HG02588 (cell line): ENCODE measurements around the gene FCHSD1.

Source experiments
- ATAC-seq: cut with Tn5 transposase; IDR thresholded peaks from one replicate; pipeline ENCODE4 v1.9.1; 2021; ENCODE audit warnings: mild to moderate bottlenecking, moderate library complexity; ENCODE audit not compliant: unreplicated experiment

FCHSD1 gene

DNA sequence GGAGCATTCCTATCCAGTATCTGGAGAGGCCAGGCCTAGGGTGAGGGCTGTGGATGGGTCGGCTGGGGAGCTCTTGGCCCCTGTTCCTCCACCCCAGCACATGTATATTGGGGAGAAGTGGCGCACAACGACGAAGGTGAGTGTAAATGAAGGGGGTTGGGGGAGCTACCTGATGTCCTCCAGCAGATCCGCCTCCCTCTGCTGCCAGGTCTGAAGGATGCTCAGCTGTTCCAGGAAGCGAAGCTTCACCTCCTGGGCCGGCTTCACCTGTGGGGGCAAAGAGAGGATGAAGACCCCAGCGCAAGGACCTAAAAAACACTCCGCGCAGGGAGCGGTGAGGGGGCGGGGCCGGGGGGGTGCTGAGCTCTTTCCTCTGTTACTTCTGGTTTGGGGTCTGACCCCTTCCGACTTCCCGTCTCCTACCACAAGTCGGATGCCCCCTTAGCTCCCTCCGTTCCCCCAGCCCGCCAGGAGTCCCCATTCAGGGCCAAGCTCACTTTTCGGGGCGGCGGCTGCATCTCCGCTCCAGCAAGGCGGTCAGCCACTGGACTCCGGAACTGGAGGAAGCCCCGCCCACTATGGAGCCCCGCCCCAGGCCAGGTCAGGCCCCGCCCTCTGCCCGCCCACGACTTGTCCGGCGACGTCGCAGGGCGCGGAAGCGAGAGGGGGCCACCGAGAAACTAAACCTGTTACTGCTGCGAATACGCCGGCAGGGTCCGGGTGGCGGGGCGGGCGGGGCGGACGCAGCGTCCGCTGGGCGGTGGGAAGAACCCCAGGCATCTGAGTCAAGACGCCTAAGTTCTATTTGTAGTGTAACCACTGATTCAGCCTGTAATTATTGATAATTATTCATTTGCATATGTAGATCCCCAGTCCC, at the start of gene FCHSD1:
FCHSD1 (minus strand) TSS at position 568 of the 877 bp plus-strand sequence; CDS start at position 518, 50 bp downstream.
- peak; percentile 94 for ATAC-seq

DNA sequence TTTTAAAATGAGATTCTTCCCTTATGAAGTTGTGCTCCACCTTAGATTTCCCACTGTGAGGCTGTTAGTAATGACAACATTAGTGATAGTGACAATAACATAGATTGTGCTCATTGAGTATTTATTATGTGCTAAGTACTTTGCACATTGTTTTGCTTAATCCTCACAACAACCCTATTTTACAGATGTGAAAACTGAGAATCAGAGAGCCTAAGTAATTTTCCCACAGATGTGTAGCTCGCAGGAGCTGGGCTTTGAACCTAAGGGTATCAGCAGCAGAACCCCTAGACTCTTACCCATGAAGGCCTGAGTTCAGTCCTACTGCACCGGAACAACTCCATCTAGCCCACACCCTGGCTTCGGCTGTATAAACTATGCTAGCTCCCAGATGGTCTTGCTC, 46.4 kb upstream of the FCHSD1 start:
- ATAC-seq, result no peak

DNA sequence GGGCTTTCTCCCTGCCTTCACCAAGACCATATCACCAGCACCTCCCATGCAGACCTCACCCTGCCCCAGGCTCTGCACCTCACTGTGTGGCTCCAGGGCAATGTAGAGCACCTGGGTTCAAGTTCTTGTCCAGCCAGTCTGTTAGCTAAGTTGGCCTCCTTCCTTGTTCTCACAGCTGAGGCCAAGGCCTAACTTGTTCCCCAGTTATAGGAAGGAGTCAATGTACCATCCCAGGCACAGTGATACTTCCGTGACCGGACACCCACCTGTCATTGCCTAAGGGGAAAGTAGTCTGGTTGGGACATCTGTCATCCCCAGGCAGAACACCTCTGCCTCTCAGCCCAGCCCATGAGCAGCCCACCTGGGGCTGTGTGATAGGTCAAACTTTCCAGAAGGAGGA, 45.2 kb upstream of the FCHSD1 start:
- no peak for ATAC-seq

DNA sequence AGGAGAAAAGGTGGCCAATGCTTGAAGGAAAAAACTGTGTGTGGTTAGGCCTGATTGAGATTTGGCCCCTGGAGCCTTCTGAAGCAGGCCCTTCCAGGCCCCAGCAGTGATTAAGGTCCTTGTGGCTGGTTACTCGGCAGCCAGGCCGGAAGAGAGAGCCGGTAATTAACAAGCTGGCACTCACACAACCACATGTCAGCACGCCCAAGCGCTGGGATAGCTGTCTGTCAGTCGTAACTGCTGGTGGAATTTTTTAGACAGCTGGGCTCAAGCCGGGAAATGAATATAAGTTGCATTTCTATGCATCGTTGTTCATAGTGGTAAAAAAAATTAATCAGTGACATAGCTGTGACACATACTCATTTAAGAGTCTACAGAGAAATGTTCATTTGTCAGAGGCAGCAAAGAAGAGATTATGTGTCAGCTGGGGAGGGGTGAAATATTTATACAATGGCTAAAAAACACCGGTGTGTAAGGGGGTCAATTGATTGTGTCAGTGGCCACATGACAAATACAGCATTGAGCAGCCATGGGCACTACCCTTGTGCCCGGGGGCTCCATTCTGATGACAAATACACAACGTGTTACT, 44.5 kb upstream of the FCHSD1 start:
- no peak for ATAC-seq

DNA sequence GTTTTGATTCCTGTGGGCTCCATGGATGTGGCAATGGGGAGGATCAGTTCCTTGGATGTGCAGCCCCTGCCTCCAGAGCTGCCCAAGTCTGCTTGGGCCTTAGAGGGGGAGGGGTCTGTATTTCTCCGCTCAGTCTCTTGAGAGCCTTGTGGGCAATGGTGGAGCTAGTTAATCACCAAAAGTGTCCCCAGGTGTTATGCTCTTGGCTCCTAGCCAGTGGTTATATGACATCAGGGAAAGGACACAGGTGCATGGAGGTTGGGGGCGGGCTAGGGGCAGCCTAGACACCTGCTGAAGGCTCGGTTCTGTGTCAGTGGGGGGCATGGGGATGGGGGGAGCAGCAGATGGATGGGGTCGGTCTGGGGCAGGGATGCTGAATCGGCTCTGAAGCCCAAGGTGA, 43.3 kb upstream of the FCHSD1 start:
- ATAC-seq, result no peak

DNA sequence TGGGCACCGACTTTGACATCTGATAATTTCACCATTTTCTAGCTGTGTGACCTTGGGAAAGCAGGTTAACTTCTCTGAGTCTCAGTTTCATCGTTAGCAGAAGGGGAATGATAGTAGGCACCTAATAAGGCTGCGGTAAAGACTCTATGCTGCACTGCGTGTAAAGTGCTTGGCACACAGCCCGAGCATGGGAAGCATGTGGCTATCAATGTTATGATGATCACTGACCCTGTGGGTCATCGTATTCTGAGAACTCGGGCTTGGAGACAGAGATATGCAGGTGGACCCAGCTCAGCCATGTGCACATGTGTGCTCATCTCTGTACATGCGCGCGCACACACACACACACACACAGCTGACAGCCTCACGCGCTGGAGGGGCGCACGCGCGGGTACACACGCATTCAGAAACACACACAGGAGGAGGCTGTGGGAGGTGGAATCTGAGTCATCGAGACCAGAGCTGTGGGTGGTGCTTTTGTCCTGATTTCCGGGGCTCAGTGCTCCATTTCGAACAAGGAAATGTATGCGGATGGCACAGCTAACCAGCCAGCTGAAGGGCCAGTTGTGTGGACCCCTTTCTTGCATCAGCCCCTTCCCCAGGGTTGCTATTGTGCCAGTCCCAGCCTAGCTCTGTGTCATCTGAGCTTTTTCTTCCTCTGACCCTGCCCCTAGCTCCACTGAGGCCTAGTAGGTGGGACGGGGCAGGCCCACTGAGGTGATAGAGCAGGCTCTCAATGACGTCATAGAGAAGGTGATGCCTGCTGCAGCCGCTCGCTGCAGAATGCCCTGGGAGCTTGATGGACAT, 41.9 kb upstream of the FCHSD1 start:
- no peak for ATAC-seq

DNA sequence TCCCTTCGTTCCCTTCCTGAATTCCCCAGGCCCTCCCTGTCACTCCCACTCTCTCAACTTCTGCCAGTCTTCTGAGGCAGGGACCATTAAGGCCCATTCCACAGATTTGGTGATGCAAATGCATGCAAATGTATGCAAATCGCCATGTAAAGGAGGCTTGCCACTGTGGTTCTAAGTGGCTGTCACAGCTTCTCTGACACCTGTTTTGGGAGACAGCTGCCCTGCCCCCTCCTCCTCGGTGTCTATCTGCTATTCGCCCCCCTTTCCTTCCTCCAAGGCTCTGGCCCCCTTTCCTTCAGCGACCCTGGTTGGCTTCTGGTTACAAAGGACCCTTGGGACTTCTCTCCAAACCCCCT, 41.3 kb upstream of the FCHSD1 start:
- no peak for ATAC-seq

DNA sequence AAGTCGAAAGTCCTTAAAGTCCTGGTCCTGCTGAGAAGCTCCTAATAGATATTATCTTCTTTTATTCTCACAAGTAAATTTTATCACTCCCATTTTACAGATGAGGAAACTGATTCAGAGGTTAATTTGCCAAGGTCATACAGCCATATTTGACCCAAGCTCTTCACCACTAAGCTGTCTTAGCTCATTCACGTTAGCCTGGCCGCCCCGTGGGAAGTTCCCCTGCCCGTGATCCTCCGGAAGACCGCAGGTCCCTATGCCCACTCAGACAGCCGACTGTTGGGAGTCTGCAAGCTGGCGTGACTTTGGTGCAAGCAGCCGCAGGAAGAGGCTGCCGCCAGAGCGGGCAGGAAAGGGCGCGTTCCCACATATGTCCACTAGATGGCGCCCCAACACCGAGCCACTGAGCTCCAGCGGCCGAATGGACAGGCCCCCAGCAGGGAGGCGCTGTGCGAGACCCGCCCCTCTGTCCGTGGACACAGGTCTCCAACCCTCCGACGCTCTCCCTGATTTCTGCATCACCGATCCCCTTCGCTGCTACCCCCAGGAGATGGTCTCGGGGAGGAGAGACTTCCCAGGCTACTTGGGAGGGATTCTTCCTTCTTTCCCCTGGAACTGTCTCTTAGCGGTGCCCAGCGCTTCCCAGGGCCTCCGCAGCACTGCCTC, 40.8 kb upstream of the FCHSD1 start:
- ATAC-seq, result peak; percentile 89

DNA sequence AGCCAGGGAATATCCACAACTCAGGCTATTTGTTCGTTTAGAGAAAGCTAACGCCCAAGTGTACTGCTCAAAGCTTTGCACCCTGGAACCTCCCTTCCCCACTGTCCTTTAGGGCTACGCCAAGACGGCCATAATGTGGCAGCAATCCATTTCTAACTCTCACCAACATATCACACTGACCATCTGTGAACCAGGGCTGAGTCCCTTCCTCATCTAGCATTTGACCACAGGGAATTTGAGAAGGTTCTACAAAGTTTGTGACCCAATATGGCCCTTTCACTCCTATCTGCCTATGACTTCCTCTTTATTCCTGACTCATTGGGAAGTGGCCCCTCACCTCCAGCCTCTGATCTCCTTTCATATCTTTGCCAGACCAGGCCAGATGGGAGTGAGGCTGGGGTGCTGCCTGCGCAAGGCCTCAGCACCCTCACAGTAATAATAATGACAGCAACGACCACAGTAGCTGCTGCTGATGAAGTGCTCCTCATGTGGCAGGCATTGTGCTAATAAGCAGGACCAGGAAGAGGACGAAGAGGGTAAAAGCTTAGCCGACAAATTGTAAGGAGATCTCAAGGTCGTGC, 40.2 kb upstream of the FCHSD1 start:
- ATAC-seq, result no peak

DNA sequence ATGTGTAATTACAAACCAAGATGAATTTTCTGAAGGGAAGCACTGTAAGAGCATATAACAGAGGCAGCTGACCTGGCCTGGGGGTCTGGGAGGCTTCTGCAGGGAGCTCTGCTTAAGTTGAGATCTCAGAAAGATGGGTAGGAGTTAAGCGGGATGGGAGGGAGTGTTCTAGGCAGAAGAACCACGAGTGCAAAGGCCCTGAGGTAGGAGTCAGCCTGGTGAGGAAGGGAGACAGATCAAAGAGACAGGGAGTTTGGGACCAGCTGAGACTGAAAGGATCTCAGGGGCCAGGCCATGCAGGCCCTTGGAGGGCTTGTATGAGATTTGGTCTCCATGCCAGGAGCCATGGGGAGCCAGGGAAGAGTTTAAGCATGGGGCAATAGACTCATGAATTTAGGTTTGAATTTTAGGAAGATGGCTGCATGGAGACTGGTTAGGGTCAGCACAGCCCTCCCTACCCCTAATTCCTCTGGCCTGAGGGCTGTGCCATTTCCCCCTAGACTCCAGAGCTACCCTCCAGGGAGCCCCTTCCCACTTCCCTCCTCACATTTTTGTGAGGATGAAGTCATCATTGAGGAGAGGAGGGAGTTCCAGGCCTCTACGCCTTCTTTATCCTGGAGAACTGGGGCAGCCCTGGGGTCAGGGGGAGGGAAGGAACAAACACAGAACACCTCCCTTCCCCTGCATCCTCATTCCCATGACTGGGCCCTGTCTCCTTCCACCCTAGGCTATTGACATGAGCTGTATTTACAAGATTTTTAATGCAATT, 35.6 kb upstream of the FCHSD1 start:
- ATAC-seq, result no peak

DNA sequence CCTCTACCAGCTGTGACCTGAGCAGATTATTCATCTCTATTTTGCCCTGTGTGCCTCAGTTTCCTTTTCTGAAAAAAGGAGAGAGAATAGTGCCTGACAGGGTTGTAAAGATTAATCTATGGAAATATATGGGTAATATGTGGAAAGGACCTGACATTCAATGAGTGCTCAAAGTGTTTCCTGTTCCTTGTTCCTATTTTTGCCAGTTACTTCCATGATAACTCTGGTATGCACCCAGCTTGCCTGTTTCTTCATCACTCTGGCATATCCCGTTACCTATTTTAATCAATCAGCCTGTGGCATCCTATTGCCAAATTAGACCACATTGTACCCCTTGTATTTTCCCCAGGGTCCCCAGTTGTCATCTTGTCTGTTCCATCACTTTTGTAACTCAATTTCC, 34.4 kb upstream of the FCHSD1 start:
- ATAC-seq, result no peak

DNA sequence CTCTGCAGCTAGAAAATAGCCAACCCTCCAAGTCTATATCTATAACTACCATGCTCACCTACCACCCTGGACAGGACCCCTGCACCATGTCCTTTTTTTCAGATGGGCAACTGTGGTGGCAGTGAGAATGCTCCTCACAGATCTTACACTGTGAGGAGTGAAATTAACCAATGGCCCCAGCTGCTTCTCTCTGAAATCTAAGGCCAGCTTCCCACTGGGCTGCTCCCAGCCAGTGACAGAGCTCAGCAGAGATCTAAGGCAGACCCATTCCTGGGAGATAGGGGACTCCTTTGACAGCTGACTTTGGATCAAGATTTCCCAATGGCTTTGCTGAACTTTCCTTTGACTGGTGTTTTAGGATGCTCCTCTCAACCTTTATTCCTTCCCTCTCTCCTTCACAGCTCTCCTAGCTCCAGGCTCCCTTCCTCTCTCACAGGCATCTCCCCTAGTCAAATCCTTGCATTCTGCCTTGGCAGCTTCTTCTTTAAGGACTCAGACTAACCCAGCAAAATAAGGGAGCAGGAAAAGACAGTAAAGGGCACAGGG, 32.5 kb upstream of the FCHSD1 start:
- ATAC-seq, result no peak

DNA sequence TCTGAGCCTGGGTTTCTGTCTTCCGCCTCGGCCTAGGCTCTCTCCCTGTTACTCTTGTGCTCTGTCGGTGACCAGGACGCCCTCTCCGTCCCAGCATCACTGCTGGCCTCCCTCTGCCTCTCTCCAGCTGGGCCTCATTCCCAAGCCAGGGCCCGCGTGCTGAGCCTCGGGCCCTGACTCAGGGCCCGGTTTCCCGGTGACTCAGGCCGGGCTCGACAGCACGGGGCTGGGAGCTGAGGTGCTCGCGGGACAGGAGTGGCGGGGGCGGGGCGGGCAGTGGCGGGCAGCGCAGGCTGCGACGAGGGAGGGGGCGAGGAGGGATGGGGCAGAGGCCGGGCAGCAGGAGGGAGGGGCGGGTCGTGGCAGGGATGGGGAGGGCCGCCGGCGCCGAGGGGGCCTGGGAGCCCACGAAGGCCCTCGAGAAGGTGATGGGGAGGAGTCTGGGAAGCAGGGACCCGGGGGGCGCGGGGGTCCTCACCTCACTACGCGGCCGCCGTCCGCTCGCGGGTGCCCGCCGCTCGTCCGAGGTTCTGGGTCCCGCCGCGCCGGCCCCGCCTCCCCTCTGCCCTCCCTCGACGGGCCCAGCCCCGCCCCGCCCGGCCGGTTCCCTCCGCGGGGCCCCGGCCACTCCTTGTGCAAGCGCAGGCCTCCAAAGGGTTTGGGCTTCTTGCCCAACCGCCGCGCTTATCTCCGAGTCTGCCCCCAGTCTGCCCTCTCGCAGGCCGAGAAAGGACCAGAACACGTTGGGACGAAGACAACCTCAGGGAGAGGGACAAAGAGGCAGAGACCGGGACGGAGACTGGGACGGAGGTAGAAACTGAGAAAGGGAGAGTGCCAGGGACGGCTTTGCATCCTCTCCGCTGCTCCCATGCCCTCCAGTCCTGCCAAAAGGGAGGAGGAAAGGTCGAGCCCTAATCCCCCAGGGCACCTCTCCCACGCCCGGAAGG, 30.8 kb upstream of the FCHSD1 start, which contains the start of gene ARAP3:
ARAP3 (minus strand) TSS at position 536 of the 947 bp plus-strand sequence. CDS start 1,744 bp downstream, outside the sequence.
- no peak for ATAC-seq

DNA sequence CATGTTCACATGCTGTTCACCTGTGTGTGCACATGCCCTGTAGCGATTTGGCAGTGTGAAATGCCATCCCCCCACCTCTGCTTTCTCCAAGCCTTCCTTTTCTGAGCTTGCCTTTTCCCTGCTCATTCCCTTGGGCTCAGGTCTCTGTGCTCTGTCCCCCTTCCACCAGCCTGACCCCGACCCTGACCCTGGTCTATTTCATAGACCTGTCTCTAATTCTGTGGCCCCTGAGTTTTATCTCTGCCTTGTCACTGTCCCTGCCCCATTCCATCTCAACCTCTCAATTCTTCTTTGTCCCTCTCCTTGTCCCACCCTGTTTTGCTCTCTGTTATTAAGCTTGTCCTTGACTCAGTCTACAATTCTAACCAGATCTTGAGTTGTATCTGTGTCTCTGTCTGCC, 30.1 kb upstream of the FCHSD1 start:
- ATAC-seq, result no peak

DNA sequence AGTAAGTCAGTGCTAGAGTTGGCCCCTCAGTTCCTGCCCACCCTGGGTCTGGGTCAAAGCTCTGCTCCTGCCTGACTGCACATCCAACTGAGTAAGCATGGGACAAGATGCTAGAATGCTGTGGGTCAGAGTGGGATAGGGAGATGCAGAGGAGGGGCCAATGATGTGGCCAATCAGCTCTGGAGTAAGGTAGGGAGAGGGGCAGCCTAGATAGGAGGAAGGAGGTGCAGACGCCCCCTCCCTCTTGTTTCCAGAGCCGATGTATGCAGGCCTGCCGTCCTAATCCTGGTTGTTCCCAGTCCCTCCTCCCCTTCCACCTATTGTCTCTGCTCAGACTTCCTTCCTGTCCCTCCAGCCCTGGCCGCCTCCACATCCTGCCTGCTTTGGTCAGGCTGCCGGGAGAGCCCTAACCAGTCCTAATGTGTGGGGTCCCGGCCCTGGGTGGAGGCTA, 29.6 kb upstream of the FCHSD1 start:
- ATAC-seq, result no peak

DNA sequence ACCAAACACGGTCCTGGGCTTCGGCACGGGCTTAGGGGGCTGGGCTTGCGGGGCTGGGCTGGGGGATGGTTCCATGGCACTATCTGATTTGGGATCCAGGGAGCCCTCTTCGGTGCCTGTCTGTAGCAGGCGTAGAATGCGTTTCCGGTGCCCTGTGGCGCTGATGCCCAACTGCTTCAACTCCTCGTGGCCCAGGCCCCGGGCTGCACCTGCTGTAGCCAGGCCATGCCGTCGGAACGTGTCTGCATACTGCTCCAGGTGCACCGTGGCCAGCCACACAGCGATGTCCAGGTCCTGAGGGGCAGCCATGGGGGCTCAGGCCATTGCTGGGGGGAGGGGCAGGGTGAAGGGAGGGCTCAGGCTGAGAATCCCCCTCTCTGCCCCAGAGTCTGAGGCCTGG, 29.0 kb upstream of the FCHSD1 start:
- no peak for ATAC-seq

DNA sequence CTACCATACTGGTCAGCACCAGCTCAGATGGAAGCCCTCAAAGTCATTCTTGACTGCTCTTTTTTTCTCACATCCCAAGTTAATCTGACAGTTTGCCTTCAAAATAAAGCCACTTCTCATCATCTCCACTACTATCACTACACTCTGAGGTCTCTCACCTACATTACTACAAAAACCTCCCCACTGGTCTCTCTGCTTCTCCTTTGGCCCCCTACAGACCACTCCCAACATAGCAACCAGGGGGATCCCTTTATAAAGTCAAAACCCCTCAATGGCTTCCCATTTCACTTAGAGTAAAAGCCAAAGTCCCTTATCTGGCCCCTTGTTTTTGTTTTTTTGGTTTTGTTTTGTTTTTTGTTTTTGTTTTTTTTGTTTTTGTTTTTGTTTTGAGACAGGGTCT, 26.2 kb upstream of the FCHSD1 start:
- ATAC-seq, result no peak

DNA sequence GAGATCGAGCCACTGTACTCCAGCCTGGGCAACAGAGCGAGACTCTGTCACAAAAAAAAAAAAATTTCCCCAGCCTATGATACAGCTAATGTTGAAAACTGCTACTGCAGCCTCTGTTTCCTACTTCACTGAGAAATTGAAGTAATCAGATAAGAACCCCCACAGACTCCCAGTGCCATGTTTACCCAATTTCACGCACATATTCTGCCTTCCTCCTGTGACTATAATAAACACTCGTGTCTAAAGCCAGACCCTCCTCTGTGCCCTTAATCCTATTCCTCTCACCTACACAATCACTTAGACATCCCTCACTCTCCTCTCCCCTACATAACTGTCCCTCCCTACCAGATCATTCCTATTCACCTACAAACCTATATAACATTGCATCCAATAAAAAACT, 24.5 kb upstream of the FCHSD1 start:
- no peak for ATAC-seq

DNA sequence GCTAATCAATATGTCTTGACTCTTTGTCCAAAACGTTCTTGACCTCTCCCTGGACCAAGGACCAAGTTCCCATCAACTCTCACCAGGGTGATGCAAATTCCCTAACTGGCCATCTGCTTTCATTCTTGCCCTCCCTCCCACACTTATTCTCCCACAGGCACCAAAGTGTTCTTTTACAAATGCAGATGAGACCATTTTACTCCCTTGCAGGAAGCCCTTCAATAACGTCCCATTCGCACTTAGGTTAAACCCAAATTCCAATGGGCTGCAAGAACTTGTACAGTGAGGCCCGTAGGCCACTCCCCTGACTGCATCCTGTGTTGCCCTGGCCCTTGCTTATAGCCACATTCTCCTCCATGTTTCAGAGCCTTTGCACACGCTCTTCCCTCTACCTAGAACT, 23.5 kb upstream of the FCHSD1 start:
- ATAC-seq, result no peak
